Natural killer cell (primary cell): ENCODE data around the gene CAPZA1. TPM values are rescaled to one million over a fixed set of nuclear protein-coding genes. Genes with fewer than 3 reads are reported as not detected.

Experiments
- ATAC-seq, 3 donors: fragments of 150-1000 bp in 2 of 3; fragments of 200-7000 bp in 1 of 3; cut with Tn5 transposase; 1 replicate in 1 of 3; 2 replicates in 2 of 3; pipeline ENCODE4 v1.10.0; 2021; ENCODE audit warnings: mild to moderate bottlenecking in 2 of 3, moderate library complexity in 2 of 3
- DNase-seq, 2 donors: peaks; one replicate each; pipeline versions ENCODE4 v3.0.0 to v3.0.0-alpha.2; 2013 to 2021; ENCODE audit warnings: mixed read lengths in 1 of 2
- H3K27ac ChIP-seq: one replicate; pipeline ENCODE4 v1.5.1; 2013; ENCODE audit warnings: mild to moderate bottlenecking, low read length
- H3K27me3 ChIP-seq: one replicate; pipeline ENCODE4 v1.6.1; 2013; ENCODE audit warnings: low read length; ENCODE audit not compliant: control insufficient read depth, insufficient read depth
- H3K36me3 ChIP-seq: one replicate; pipeline ENCODE4 v1.6.1; 2013; ENCODE audit warnings: low read length; ENCODE audit not compliant: control insufficient read depth, insufficient read depth
- H3K4me1 ChIP-seq: one replicate; pipeline ENCODE4 v1.6.1; 2013; ENCODE audit warnings: low read length; ENCODE audit not compliant: control insufficient read depth, insufficient read depth
- H3K4me3 ChIP-seq: one replicate; pipeline ENCODE4 v1.5.1; 2013; ENCODE audit warnings: low read length
- H3K9me3 ChIP-seq: one replicate; pipeline ENCODE4 v1.6.1; 2013; ENCODE audit warnings: low read length; ENCODE audit not compliant: control insufficient read depth, insufficient read depth
- H3K27ac Mint-ChIP-seq, 2 donors: one replicate each; pipeline ENCODE4 v1.8.0; 2022; ENCODE audit warnings: mild to moderate bottlenecking in 2 of 2, mixed read lengths in 2 of 2, moderate library complexity in 1 of 2
- H3K27me3 Mint-ChIP-seq, 2 donors: one replicate each; pipeline ENCODE4 v1.8.0; 2022; ENCODE audit warnings: low read depth in 2 of 2, mixed read lengths in 2 of 2
- H3K36me3 Mint-ChIP-seq: one replicate; pipeline ENCODE4 v1.8.0; 2022; ENCODE audit warnings: mixed read lengths
- H3K4me1 Mint-ChIP-seq, 2 donors: one replicate each; pipeline ENCODE4 v1.8.0; 2022; ENCODE audit warnings: mixed read lengths in 2 of 2
- H3K4me3 Mint-ChIP-seq: one replicate; pipeline ENCODE4 v1.8.0; 2022; ENCODE audit warnings: mild to moderate bottlenecking, moderate library complexity, mixed read lengths
- H3K9me3 Mint-ChIP-seq, 2 donors: one replicate each; pipeline ENCODE4 v1.8.0; 2022; ENCODE audit warnings: mixed read lengths in 2 of 2
- WGBS: methylation state at CpG from one replicate; pipeline ENCODE4 v1.1.7; 2013; ENCODE audit warnings: missing lambda C conversion rate; ENCODE audit not compliant: insufficient coverage; 5-methylcytosine and 5-hydroxymethylcytosine counted together
- intact Hi-C: fragments of 100-400 bp; cut with micrococcal nuclease; formaldehyde crosslinking; loops from one replicate; pipeline ENCODE4 v1.14.2; 2022
- total RNA-seq, 4 donors: library from RNA; stranded (reverse); fragments of 120-200 nt in 1 of 4; gene quantifications; one replicate each; pipeline versions ENCODE4 v1.2.3 to v1.2.4, GENCODE V29; 2013 to 2022
- TF ChIP-seq, protein P1 (sequence below): fragments of 200-600 bp; IDR thresholded peaks from one replicate; pipeline ENCODE4 v1.8.0; 2022; ENCODE audit warnings: antibody characterized with exemption

CAPZA1 gene
- 100 to 1,000 TPM; 231 to 244 (median 233) TPM for total RNA-seq
- total RNA-seq (2013), result 271 TPM

- 0% methylated on average over 48 of the region's 50 CpGs for WGBS
- peaks cover 26% of the 10 kb centered on the region for H3K4me1 ChIP-seq
- no peaks in the 10 kb centered on the region for H3K27me3 ChIP-seq
- peak within 1 kb of the TSS; percentile 86 for H3K27ac ChIP-seq
- no peaks in the 10 kb centered on the region for H3K9me3 ChIP-seq
- peak within 1 kb of the TSS; percentile 94 to 99 for H3K27ac Mint-ChIP-seq
- peak within 1 kb of the TSS; percentile 98 for H3K4me3 Mint-ChIP-seq
- TF ChIP-seq, protein P1, sequence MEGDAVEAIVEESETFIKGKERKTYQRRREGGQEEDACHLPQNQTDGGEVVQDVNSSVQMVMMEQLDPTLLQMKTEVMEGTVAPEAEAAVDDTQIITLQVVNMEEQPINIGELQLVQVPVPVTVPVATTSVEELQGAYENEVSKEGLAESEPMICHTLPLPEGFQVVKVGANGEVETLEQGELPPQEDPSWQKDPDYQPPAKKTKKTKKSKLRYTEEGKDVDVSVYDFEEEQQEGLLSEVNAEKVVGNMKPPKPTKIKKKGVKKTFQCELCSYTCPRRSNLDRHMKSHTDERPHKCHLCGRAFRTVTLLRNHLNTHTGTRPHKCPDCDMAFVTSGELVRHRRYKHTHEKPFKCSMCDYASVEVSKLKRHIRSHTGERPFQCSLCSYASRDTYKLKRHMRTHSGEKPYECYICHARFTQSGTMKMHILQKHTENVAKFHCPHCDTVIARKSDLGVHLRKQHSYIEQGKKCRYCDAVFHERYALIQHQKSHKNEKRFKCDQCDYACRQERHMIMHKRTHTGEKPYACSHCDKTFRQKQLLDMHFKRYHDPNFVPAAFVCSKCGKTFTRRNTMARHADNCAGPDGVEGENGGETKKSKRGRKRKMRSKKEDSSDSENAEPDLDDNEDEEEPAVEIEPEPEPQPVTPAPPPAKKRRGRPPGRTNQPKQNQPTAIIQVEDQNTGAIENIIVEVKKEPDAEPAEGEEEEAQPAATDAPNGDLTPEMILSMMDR, result no peak
- intact Hi-C loops, result loop anchor here (1.0 to 10.0 kb wide), 4 partner anchors 55 to 1253 kb away; partner anchors contain the start of genes LRIG2, MOV10 and PTPN22
- H3K4me3 ChIP-seq, result peak within 1 kb of the TSS; percentile 52
- no peaks in the 10 kb centered on the region for H3K9me3 Mint-ChIP-seq
- H3K27me3 Mint-ChIP-seq, result no peaks in the 10 kb centered on the region
- H3K4me1 Mint-ChIP-seq, result peaks cover 44% of the 10 kb centered on the region in 2 donors
- peaks cover 2% of the 10 kb centered on the region for H3K36me3 ChIP-seq
- peak; percentile 92 to 95 for DNase-seq
- H3K36me3 Mint-ChIP-seq, result no peaks in the 10 kb centered on the region
- peak; percentile 78 to 94 (median 87) for ATAC-seq
Observed at GRCh38 chr1:112619518-112620376, at the start of gene CAPZA1. Gene CAPZA1 (plus strand): TSS chr1:112619832. CDS start chr1:112619845, 13 bp downstream.

DNA sequence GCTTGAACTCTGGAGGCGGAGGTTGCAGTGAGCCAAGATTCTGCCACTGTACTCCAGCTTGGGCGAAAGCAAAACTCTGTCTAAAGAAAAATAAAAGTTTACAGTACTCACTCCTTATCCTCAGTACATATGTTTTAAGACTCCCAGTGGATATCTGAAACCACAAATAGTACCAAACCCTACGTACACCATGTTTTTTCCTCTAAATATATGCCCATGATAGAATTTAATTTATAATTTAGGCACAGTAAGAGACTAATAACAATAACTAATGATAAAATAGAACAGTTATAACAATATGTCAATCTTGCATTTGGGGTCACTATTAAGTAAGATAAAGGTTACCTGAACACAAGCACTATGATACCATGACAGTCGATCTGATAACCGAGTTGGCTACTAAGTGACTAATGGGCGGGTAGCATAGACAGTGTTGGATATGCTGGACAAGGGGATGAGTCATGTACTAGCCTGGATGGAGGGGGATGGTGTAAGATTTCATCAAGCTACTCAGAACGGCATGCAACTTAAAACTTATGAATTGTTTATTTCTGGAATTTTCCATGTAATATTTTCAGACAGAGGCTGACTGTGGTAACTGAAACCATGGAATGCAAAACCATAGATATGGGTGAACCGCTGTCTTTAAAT is 44.4 kb upstream of the CAPZA1 start:
- no peaks in the 10 kb centered on the region for H3K27me3 Mint-ChIP-seq
- peaks cover 6% of the 10 kb centered on the region for H3K36me3 ChIP-seq

DNA sequence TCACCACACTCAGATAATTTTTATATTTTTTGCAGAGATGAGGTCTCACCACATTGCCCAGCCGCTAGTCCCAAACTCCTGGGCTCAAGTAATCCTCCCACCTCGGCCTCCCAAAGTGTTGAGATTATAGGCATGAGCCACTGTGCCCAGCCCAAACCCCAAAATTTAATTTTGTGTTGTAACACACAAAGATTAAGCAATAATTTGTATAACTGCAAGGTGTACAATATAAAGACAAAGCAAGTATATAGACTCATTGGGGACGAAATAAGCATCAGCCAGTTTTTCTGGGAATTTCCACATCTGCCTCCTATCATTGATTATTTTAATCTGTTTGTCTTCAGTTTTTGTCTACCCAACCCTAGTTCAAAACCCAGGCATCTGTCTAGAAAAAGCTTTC is 43.4 kb upstream of the CAPZA1 start:
- Mint-ChIP-seq H3K4me1 (no peaks in the 10 kb centered on the region), H3K27me3 (no peaks in the 10 kb centered on the region), H3K4me3 (no peak overlapping the region), H3K9me3 (no peaks in the 10 kb centered on the region), H3K36me3 (no peaks in the 10 kb centered on the region), H3K27ac (no peak overlapping the region)
- H3K36me3 ChIP-seq, result peaks cover 6% of the 10 kb centered on the region
- no peaks in the 10 kb centered on the region for H3K4me1 ChIP-seq
- ATAC-seq, result no peak
- no peak overlapping the region for H3K4me3 ChIP-seq
- DNase-seq, result no peak
- no peaks in the 10 kb centered on the region for H3K27me3 ChIP-seq
- TF ChIP-seq, protein P1, result no peak
- intact Hi-C loops, result no loop called here
- WGBS, result 84% methylated on average over 3 of the region's 3 CpGs
- no peak overlapping the region for H3K27ac ChIP-seq
- no peaks in the 10 kb centered on the region for H3K9me3 ChIP-seq

More for the DNA sequence above, 44.4 kb upstream of the CAPZA1 start:
- TF ChIP-seq, protein P1, result no peak
- H3K4me3 Mint-ChIP-seq, result no peak overlapping the region
- no peak for ATAC-seq
- Histone ChIP-seq H3K4me1 (no peaks in the 10 kb centered on the region), H3K27me3 (no peaks in the 10 kb centered on the region), H3K4me3 (no peak overlapping the region), H3K27ac (no peak overlapping the region), H3K9me3 (no peaks in the 10 kb centered on the region)
- no peak overlapping the region for H3K27ac Mint-ChIP-seq
- H3K36me3 Mint-ChIP-seq, result no peaks in the 10 kb centered on the region
- no peaks in the 10 kb centered on the region for H3K9me3 Mint-ChIP-seq
- intact Hi-C loops, result no loop called here
- 95% methylated on average over 7 of the region's 8 CpGs for WGBS
- DNase-seq, result no peak
- H3K4me1 Mint-ChIP-seq, result no peaks in the 10 kb centered on the region
